HG03520 (cell line): ENCODE measurements around the gene PAMR1.

Experiments used
- ATAC-seq: cut with Tn5 transposase; IDR thresholded peaks from one replicate; pipeline ENCODE4 v1.9.1; 2021; ENCODE audit warnings: mild to moderate bottlenecking, moderate library complexity; ENCODE audit not compliant: unreplicated experiment

Gene PAMR1

DNA sequence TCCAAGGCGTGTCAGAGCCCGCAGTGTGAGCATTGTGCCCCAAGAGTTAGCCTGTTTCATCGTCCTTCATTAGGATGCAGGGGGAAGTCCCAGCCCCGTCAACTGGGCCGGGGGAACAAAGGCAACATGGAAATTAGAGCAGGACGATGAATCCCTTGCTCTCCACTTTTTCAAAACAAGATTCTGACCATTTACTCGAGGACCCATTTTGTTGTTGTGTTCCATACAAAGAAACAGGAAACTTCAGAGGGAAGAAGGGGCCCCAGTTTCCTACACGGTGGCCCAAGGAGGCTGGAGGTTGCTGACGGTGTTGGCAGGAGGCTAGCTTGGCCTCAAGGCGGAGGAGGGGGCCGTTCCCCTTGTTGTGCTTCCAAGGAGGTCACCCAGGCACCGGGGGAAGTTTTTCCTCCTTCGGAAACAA is 62.1 kb downstream of the PAMR1 start:
- no peak for ATAC-seq

DNA sequence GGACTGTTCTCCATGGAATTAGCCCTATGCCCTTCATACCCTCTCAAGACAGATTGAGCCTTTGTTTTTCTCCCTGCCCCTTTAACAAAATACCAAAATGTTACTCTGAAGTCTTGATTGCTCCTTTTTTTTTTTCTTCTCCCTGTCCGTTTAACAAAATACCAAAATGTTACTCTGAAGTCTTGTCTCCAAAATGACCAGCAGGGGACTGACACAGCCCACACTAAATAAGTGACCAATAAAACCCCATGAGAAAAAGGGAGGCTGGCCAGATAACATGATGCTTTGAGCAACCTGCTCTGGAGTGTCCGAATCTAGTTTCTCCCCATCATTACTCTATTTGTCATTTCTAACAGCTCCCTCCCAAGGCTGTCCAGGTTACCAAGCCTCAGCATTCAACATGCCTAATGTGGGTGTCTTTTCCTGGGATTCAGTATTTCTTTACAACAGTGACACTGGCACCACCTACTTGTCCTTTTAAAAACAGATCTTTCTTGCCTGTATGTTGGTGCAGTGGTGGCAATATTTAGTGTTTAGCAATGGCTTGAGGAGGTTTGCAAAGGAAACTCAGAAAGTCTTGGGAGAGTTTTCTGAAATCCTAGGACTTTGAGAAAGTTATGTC is 63.4 kb downstream of the PAMR1 start:
- no peak for ATAC-seq

DNA sequence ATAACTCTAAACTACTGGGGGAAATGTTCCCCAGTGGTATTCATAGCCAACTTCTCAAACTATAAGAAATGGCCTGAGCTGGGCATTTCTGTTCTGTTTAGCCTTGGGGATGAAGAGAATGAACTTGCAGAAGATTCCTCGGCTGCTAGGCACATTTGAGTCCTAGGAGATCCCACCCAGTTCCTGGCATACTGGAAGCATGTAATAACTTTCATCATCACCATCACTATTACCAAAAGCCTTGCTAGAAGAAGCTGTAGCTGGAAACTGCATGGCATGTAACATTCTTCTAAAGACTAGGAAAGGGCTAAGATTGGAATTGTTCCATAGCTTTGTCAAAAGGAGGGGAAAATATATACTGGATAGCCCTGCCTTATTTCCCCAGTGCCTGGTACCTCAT is 65.9 kb downstream of the PAMR1 start:
- no peak for ATAC-seq

DNA sequence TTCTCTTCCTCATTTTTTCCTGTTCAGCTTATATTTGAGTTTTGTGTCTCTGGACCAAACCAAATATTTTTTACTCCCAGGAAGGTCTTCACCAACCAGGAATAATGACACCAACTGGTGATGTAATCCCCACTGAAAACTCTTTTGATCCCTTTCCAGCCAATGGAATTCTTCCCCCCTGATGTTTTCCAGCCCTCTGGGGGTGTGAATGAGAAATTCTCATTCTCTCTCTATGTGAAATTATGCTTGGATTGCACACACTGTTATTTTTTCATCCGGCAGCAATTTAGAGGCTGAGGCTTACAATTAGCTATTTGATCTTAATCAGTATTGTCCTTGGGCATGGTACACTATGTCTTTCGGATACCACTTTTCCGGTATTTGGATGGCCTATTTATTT is 66.6 kb downstream of the PAMR1 start:
- ATAC-seq = no peak

DNA sequence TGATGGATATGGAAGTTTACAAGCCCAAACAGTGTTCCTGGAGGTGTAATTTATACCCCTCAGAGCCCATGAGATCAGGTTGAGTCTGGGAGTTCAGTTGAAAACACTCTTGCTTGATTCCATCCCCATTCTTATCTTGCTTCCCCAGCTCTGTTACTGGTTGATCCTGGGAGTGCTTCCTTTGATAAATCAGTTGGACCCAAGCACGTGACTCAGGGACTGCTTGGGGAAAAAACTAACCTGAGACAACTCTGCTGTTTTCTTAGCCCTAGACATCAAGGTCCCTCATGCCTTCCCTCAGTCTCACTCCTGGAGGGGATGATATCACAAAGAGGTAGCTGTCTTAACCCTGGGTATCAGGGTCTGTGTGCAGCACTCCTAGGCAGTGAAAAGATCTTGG is 71.1 kb downstream of the PAMR1 start:
- ATAC-seq = no peak

DNA sequence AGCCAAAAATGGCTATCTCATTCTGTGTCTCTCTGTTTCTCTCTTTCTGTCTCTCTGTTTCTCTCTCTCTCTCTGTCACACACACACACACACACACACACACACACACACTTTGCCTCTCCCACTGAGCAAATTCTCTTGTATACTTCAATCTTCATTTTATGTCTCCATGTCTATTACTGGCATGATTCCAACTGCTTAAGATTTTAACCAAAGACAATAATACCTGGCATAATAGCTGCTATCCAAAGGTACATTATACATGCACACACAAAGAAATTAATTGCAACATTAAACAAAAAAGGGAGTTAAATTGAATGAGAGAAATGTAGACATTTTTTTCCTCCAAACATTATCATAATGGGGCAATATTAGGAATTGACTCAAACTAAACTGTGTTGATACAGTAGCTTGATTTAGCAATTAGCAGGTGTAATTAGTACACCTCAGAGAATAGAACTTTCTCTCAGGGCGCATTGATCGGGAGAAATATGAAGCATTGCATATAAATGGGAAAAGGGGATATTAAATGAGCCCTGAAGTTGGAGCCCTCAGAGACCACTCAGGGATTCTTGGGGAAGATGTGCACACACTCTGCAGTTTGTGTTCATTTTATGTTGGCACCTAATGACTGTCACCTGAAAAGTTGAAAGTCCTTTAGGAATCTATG is 88.7 kb downstream of the PAMR1 start:
- no peak for ATAC-seq

DNA sequence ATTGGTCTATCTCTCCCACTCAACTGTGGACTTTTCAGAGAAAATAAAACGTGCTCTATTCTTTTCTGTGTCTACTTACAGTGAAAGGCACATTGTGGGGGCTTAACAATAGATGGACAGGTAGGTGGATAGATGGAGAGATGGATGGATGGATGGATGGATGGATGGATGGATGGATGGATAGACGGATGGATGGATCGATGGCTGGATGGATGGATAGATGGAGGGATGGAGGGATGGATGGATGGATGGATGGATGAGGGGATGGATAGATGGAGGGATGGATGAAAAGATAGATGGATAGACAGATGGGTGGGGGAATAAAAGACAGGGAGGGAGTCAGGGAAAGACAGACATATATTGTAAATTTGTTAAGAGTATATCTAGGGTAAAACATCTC is 91.8 kb downstream of the PAMR1 start:
- ATAC-seq = no peak

DNA sequence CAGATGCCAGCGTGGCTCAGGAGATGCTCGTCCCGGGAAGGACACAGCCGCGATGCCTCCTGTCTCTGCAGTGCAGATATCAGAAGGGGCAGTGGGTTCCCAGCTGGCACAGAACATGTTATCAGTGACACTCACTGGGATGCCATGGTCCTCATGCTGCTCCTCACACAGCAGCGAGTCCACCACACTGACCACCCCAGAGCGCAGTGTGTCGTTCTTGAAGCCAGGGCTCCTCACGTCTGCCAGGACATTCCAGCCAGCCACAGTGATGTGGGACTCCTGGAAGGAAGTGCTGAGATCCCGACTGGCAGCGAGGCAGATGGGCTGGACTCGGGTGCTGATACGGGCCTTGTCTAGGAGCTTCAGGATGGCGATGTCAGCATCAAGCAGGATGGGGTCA is 93.0 kb downstream of the PAMR1 start:
- no peak for ATAC-seq

DNA sequence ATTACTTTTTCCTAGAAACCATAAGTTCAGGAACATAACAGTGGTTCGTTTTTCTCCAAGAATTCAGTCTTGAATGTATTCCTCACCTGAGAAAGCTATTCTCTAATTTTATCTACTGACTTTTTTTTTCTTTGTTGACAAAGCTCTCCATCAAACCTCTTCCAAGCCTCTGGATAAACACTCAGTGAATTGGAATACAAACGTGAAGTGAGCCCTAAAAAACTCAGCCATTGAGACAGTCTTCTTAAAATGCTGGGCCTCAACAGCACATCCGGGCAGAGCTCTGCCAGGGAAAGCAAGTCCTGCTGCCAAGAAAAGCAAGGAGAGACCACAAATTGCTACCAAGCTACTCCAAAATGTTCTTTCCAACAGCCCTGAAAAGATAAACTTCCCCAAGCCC is 98.3 kb downstream of the PAMR1 start:
- no peak for ATAC-seq

DNA sequence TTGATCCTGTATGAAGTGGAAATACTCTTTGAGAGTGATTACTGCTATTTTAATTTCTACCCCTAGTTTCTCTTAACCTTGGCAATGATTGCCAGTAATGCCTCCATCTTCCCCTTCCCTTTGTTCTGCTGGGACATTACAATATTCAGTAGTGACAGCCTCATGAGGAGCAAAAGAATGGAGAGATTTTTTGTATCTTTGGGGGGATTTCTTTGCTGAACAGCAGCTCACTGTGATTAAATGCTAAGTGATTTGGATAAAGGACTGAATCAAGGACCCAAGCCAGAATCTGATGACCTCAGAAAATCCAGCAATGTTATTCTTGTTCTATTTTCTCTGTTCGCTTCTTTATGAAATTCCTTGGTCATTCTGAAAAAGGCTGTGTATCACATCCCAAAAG is 99.1 kb downstream of the PAMR1 start:
- ATAC-seq = no peak

DNA sequence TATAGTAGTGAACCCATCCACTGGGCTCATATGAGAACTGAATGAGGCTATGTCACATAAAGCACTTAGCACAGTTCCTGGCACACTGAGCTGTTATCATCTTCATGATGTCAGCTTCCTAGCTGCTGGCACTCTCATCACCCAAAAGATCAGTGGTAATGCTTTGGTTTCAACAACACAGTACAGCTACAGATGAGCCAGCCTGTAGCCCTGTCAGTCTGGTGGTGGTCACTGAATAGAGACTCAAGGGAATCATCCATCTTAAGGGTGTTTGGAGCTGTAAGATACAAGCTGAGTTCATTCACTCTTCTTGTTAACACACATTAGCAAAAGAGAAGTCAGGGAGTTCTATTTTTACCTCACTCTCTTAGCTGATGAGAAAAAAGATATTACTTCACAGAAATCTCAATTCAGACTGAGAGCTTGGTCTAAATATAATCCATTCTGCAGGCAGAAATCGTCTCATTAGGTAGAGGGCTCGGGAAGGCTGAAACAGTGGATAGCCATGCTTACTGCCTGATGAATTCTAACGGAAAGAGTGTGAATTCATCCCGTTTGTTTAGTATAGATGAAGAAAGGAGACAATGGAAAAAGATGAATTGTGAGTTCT is 99.7 kb downstream of the PAMR1 start:
- ATAC-seq = no peak

DNA sequence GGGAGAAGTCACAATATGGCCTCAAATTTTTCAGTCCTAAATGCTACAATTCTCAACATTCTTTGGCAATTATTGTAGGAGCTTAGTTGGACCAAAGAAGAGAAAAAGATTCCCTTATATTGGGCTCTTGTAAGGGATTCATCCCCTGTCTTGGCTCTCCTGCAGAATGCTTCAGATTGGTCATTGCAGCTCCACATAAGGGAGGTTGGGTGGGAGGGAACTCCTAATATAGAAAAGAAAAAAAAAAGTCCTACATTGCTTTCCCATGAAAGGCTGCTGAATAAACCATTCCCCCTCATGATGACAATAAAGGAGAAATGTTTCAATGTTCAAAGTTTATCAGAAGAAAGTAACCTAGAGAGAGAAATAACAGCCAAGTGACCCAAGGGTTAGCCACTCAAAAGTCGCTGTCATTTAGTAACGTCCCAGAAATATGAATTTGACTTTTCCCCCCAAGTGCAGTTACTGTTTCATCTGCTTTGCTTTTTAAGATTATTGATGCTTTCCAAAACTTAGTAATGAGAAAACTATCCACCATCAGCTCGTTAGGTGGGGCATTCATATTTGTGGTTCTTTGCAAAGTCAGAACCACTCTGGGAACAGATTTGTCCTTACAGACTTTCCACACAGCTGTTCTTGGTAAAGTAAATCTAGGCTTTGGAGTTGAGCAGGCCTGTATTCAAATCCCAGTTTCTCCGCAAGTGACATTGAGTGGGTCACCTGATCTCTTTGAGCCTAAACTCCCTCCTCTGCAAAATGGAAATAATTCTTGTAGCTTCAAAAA is 101.1 kb downstream of the PAMR1 start:
- no peak for ATAC-seq

DNA sequence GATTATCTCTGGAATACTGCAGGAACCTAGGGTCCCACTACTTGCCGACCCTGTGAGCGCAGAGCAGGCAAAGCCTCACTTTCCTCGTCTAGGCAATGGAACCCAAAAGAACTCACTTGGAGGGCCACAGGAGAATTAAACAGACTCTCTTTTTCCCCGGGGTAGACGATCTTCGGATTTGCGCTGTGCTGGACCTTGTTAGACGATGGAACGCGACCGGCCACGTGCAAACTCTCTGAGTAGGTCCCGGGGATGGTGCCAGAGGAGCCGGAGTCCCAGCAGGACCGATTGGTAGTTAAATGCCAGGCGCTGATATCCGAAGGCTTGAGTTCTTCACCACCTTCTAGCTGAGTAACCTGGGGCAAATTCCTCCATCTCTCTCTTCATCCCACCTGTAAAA is 105.0 kb downstream of the PAMR1 start:
- ATAC-seq = no peak

DNA sequence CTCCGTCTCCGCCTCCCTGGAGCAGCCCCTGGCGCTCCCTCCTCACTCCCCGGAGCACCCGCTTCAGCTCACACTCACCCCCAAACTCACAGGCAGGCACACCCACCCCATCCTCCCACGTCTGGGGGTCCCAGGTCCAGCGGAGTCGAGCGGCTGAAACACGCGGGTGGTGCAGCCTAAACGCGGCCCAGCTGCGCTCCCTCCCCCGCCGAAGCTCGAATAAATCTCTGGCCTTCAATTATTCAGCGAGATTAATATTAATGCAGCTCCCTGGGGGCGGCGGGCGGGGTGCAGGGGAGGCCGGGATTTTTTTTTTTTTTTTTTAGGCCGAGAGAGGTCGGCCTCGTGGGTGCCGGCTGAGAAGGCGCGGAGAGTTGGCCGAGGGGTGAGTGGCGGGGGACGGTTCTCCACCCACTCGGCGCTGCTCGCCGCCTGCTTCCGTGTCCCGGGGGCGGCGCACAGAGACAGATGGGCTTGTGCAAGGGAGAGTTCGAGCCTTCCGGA is 105.5 kb downstream of the PAMR1 start:
- no peak for ATAC-seq

DNA sequence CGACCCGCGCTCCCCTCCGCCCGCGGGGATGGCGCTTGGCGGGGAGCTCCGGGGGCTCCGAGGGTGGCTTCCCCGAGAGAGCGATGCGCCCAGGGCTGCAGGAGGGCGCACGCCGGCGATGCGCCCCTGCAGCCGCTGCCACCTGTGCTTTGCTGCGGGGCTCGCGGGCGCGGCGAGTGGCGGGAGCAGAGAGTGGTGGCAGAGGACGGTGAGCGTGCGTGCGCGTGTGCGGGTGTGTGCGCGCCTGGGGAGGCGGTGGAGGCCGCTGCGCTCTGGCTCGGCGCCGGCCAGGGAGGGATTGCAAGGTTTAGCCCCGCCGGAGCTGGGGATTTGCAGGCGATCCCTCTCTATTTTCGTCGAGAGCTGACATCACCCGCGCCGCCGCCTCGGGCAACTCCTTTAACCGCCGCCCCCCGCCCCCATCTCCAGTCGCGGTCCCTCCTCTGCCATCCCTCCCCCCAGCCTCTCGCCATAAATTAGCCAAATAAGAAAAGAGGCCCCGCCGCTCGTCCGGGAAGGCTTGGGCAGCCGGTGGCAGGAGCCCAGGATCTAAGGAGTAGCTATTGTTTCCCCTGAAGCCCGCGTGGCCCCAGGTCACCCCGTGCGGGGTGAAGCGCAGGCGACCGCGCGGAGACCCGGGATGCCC is 106.1 kb downstream of the PAMR1 start, which contains the start of gene SLC1A2:
TSS of gene SLC1A2 (minus strand) at position 375 of the 646 bp plus-strand sequence. CDS start 592 bp downstream, outside the sequence.
- ATAC-seq = no peak

DNA sequence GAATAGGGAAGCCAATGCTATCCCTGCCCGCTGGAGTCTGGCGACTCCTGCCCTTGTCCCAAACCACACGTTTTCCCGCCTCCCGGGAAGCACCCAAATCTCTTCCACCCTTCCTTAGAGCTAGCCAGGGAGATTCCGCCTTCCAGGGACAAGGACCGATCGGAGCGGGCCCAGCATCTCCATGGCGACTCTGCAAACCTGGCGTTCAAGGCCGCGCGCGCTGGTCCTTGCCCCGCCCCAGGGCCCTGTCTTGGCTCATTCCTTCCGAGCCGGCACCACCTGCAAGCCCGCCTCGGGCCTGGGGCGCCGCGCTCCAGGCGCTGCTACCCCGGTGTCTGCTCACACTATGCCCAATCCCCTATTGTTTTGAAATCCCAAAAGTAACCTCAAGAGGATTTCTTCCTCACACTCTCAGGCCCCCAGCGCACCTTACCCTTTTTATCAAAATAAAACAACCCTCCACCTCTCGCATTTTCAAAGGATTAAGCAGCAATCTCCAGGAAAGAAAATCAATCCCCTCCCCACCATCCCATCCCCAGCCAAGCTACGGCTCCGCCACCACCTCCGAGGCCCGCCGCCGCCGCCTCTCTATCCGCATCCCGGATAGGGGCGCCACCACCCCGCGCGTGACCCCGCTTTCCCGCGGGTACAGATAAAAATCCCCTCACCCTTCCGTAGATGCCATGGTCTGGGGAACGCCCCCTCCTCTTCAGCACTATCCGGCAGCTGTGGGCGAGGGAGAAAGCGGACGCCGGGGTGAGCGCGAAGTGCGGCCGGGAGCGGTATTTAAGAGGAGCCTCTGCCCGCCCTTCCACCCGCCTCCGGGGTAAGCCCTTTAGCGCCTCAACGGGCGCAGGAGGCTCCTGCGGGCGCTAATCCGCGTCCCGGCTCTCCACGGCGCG is 106.9 kb downstream of the PAMR1 start:
- no peak for ATAC-seq

DNA sequence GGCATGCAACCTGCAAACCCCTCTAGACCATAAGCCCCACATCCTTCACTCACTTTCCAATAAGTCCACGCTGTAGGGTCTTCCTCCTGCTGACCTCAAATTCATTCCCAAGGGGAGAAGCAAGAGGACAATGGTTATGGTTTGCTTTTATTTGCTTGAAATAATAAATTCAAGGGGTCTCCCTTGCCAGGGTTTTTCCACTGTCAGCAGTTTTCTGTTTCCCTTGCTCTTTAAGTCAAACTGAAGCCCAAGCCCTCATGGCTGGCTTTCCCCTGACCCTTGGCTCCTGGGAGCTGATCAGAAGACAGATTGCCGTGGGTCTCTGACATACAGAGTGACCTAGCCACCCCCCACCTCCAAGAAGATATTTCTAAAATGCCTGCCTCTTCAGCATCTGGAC is 109.9 kb downstream of the PAMR1 start:
- ATAC-seq = no peak

DNA sequence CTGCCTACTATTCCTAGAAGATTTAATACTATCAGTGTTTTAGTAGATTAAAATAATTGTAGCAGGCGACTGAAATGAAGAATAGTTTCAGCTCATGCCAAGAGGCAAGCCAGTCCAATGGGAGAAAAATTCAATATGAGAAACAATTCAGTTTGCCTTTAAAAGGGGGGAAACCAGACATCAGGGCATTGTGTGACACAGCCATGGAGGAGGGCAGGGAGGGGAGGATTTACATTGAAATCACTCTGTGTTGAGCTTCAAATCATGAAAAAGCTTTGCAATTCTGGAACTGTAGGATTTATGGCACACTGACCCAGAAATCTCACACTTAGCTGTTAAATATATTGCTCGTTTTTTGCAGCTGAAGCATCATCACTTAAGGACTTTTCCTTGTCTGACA is 110.6 kb downstream of the PAMR1 start:
- no peak for ATAC-seq

DNA sequence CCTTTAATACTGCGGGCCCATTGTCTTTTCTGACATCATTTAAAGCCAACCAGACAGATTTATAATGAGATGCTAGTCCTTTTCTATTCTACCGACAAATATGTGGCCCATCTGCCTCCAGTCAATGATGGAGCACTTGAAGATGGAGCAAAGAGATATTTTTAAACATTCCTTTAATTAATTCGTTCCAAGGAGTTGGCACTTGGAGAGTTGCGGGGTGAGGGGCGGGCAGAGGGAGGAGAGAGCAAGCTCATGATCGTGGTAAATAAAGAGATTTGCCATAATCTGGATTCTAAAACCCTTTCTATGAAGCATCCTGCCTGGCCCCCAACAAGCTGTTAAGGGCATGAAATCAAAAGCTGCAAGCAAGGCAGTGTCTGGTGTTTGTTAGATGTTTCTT is 111.1 kb downstream of the PAMR1 start:
- no peak for ATAC-seq

DNA sequence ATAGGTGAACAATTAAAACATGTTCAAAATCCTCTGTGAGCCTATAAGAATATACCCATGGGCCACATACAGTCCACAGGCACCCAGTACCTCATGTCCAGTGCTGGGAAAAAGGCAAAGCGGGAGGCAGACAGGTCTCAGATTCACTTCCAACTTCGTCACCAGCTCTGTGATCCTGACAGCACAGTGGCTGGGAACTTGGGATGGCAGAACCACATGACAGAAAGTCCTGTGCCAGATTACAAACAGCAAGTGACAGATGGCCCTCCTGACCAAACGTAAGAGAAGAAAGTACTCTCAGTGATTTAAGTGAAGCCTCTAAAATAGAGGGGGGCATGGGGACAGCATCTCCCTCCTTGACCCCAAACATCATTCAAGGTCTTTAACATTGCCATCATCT is 111.8 kb downstream of the PAMR1 start:
- no peak for ATAC-seq
